Mesothelial cell of epicardium (in vitro differentiated cells): Measurements from ENCODE around the gene COTL1. TPM values are rescaled to one million over a fixed set of nuclear protein-coding genes. Genes with fewer than 3 reads are reported as not detected.
"Not testable (repeated sequence)": the region's sequence is repeated elsewhere in the genome, so short reads cannot be mapped to it uniquely, and the experiment has no call there.

Experiments used
- DNase-seq, 2 experiments: peaks; one replicate each; pipeline ENCODE4 v3.0.0; 2021; ENCODE audit warnings: low spot score in 2 of 2; ENCODE audit not compliant: unreplicated experiment in 2 of 2
- H3K27ac Mint-ChIP-seq: 2 replicates; pipeline ENCODE4 v1.8.0; 2021; ENCODE audit warnings: mixed read lengths
- H3K27me3 Mint-ChIP-seq: 2 replicates; pipeline ENCODE4 v1.8.0; 2021; ENCODE audit warnings: low read depth, mixed read lengths
- H3K36me3 Mint-ChIP-seq: 2 replicates; pipeline ENCODE4 v1.8.0; 2021; ENCODE audit warnings: mixed read lengths
- H3K4me1 Mint-ChIP-seq: 2 replicates; pipeline ENCODE4 v1.8.0; 2021; ENCODE audit warnings: mixed read lengths
- H3K4me3 Mint-ChIP-seq: 2 replicates; pipeline ENCODE4 v1.8.0; 2021; ENCODE audit warnings: mild to moderate bottlenecking, moderate library complexity, mixed read lengths
- H3K9me3 Mint-ChIP-seq: 2 replicates; pipeline ENCODE4 v1.8.0; 2021; ENCODE audit warnings: mixed read lengths
- CTCF ChIP-seq: fragments of 200-600 bp; sonication (generic); IDR thresholded peaks from one replicate; pipeline ENCODE4 v1.5.0; 2021; ENCODE audit warnings: antibody characterized with exemption; ENCODE audit not compliant: unreplicated experiment
- total RNA-seq: library from RNA; stranded (reverse); gene quantifications from 3 replicates; pipeline ENCODE4 v1.2.1, GENCODE V29; 2021

COTL1 gene
- total RNA-seq, 1 donor from 2014 or later = 116 TPM

- no peak for DNase-seq
- Mint-ChIP-seq H3K27ac (no peak overlapping the region), H3K4me1 (peaks cover 7% of the 10 kb centered on the region), H3K9me3 (no peaks in the 10 kb centered on the region), H3K27me3 (no peaks in the 10 kb centered on the region), H3K36me3 (no peaks in the 10 kb centered on the region), H3K4me3 (no peak overlapping the region)
- TF ChIP-seq CTCF = no peak
Measured at GRCh38 chr16:84629580-84629979, 11.7 kb upstream of the COTL1 start.

GRCh38 chr16:84628226-84628731 is 10.4 kb upstream of the COTL1 start:
- H3K4me3 Mint-ChIP-seq = no peak overlapping the region
- no peaks in the 10 kb centered on the region for H3K27me3 Mint-ChIP-seq
- H3K9me3 Mint-ChIP-seq = no peaks in the 10 kb centered on the region
- no peak for TF ChIP-seq CTCF
- no peak overlapping the region for H3K27ac Mint-ChIP-seq
- no peak for DNase-seq
- no peaks in the 10 kb centered on the region for H3K36me3 Mint-ChIP-seq
- H3K4me1 Mint-ChIP-seq = peaks cover under 1% of the 10 kb centered on the region

GRCh38 chr16:84625556-84625955 is 7.7 kb upstream of the COTL1 start:
- DNase-seq = no peak
- Mint-ChIP-seq H3K4me1 (peaks cover 4% of the 10 kb centered on the region), H3K9me3 (no peaks in the 10 kb centered on the region), H3K27ac (no peak overlapping the region), H3K27me3 (no peaks in the 10 kb centered on the region), H3K4me3 (no peak overlapping the region), H3K36me3 (no peaks in the 10 kb centered on the region)
- TF ChIP-seq CTCF = no peak

- Mint-ChIP-seq H3K4me1 (peaks cover 21% of the 10 kb centered on the region), H3K27ac (peak overlapping the region; percentile 2)
- DNase-seq, H3K27me3 Mint-ChIP-seq, H3K4me3 Mint-ChIP-seq, H3K9me3 Mint-ChIP-seq, H3K36me3 Mint-ChIP-seq: not testable (repeated sequence)
Measured at GRCh38 chr16:84620913-84621312, 3.0 kb upstream of the COTL1 start.

GRCh38 chr16:84618581-84619460 is 943 bp upstream of the COTL1 start:
- peaks cover 2% of the 10 kb centered on the region for H3K36me3 Mint-ChIP-seq
- no peaks in the 10 kb centered on the region for H3K9me3 Mint-ChIP-seq
- H3K4me3 Mint-ChIP-seq = peak overlapping the region; percentile 33
- H3K4me1 Mint-ChIP-seq = peaks cover 39% of the 10 kb centered on the region
- TF ChIP-seq CTCF = no peak
- no peak for DNase-seq
- no peaks in the 10 kb centered on the region for H3K27me3 Mint-ChIP-seq
- peak overlapping the region; percentile 86 for H3K27ac Mint-ChIP-seq

- H3K4me3 Mint-ChIP-seq = peak overlapping the region; percentile 93
- peaks cover 40% of the 10 kb centered on the region for H3K4me1 Mint-ChIP-seq
- no peaks in the 10 kb centered on the region for H3K27me3 Mint-ChIP-seq
- peaks cover 5% of the 10 kb centered on the region for H3K36me3 Mint-ChIP-seq
- no peak for TF ChIP-seq CTCF
- DNase-seq = peak in 1 of 2 experiments; percentile 59
- peak overlapping the region; percentile 79 for H3K27ac Mint-ChIP-seq
- no peaks in the 10 kb centered on the region for H3K9me3 Mint-ChIP-seq
Measured at GRCh38 chr16:84617041-84617790, 662 bp downstream of the COTL1 start.
